Spleen (tissue), 11 donors: ENCODE data around the gene DIDO1. TPM values are rescaled to one million over a fixed set of nuclear protein-coding genes. Genes with fewer than 3 reads are reported as not detected.
"Not testable (repeated sequence)": the region's sequence is repeated elsewhere in the genome, so short reads cannot be mapped to it uniquely, and the experiment has no call there.

Source experiments
- DNase-seq: peaks from one replicate; pipeline ENCODE4 v3.0.0-alpha.2; 2020
- H3K27ac ChIP-seq, 8 donors: fragments of 200-600 bp; sonication (generic) in 7 of 8; 1 replicate in 4 of 8; 2 replicates in 4 of 8; pipeline versions ENCODE4 v1.5.0 to v1.8.0; 2016 to 2021; ENCODE audit warnings: inconsistent platforms in 4 of 8, mild to moderate bottlenecking in 4 of 8, moderate library complexity in 1 of 8
- H3K27me3 ChIP-seq, 7 donors: fragments of 200-600 bp; sonication (generic) in 6 of 7; replicated peaks in 1 of 7; 1 replicate in 4 of 7; 2 replicates in 3 of 7; pipeline versions ENCODE4 v1.5.0 to v1.8.0; 2016 to 2021; ENCODE audit warnings: inconsistent platforms in 3 of 7, mild to moderate bottlenecking in 1 of 7
- H3K36me3 ChIP-seq, 6 donors: fragments of 200-600 bp; sonication (generic) in 5 of 6; 1 replicate in 4 of 6; 2 replicates in 2 of 6; pipeline versions ENCODE4 v1.5.0 to v1.8.0; 2016 to 2021; ENCODE audit warnings: inconsistent platforms in 2 of 6
- H3K4me1 ChIP-seq, 6 donors: fragments of 200-600 bp; sonication (generic) in 5 of 6; 1 replicate in 3 of 6; 2 replicates in 3 of 6; pipeline versions ENCODE4 v1.5.0 to v1.8.0; 2016 to 2021; ENCODE audit warnings: inconsistent platforms in 3 of 6
- H3K4me3 ChIP-seq, 8 donors: fragments of 200-600 bp; sonication (generic) in 7 of 8; 1 replicate in 4 of 8; 2 replicates in 4 of 8; pipeline versions ENCODE4 v1.5.0 to v1.8.0; 2016 to 2021; ENCODE audit warnings: inconsistent platforms in 4 of 8, mild to moderate bottlenecking in 4 of 8, moderate library complexity in 2 of 8
- H3K9me3 ChIP-seq, 8 donors: fragments of 200-600 bp; sonication (generic) in 7 of 8; 1 replicate in 4 of 8; 2 replicates in 4 of 8; pipeline versions ENCODE4 v1.5.0 to v1.8.0; 2016 to 2021; ENCODE audit warnings: inconsistent platforms in 4 of 8
- POLR2A ChIP-seq, 3 donors: fragments of 450-650 bp; IDR thresholded peaks; one replicate each; pipeline ENCODE4 v1.5.1; 2017; ENCODE audit warnings: antibody characterized with exemption in 3 of 3, mild to moderate bottlenecking in 1 of 3
- POLR2AphosphoS5 ChIP-seq, 3 donors: sonication (generic); formaldehyde crosslinking; IDR thresholded peaks; one replicate each; pipeline ENCODE4 v1.5.1; 2017; ENCODE audit warnings: antibody characterized with exemption in 3 of 3
- whole genome bisulfite sequencing, 5 donors: extraction: QIAGEN DNeasy Blood & Tissue Kit in 3 of 5; methylation state at CpG; one replicate each; pipeline versions ENCODE4 v1.1.5 to v1.1.7; 2013 to 2018; 5-methylcytosine and 5-hydroxymethylcytosine counted together
- intact Hi-C: fragments of 100-400 bp; cut with DNase I; formaldehyde crosslinking; loops from one replicate; pipeline ENCODE4 v1.15.0; 2023; ENCODE audit warnings: low total_unique reads
- polyA plus RNA-seq, 3 donors: library from polyadenylated mRNA; stranded (reverse); fragments of 200-250 nt; gene quantifications; one replicate each; pipeline ENCODE4 v1.2.1, GENCODE V29; 2013
- total RNA-seq, 7 donors: library from RNA; depleted of rRNA in 3 of 7; stranded (reverse); fragments of >200 nt in 3 of 7; fragmentation: NEBNext Ultra II Directional in 4 of 7; extraction: Animal tissue kit (Norgen Biotek cat#: 25700) in 4 of 7; gene quantifications; one replicate each; pipeline versions ENCODE4 v1.1.0 to v1.2.1, GENCODE V29; 2016 to 2021
- TF ChIP-seq, protein P1 (sequence below), 11 experiments: fragments of 200-600 bp in 7 of 11; fragments of 450-650 bp in 4 of 11; sonication (generic) in 4 of 11; IDR thresholded peaks in 8 of 11; conservative IDR thresholded peaks in 3 of 11; 1 replicate in 7 of 11; 2 replicates in 4 of 11; pipeline versions ENCODE4 v1.4.0 to v1.8.0; 2016 to 2021; ENCODE audit warnings: antibody characterized with exemption in 11 of 11, inconsistent platforms in 4 of 11, mild to moderate bottlenecking in 1 of 11
- donor health status: healthy with polysubstance abuse.
- donor health status: DM: no; HTN: no; CAD: no; lungs with moderate emphysema.
- donor health status: DM: no; HTN: no; CAD: no.
- donor health status: Bipolar disorder and iron deficiency.
- donor health status: healthy.
- donor health status: DM: no; HTN: no; CAD: no.
- donor health status: DM: yes; HTN: yes; CAD: no.

Gene DIDO1
- total and polyA plus RNA-seq, 10 donors, result 17.4 to 79.6 (median 66.9) TPM

DNA sequence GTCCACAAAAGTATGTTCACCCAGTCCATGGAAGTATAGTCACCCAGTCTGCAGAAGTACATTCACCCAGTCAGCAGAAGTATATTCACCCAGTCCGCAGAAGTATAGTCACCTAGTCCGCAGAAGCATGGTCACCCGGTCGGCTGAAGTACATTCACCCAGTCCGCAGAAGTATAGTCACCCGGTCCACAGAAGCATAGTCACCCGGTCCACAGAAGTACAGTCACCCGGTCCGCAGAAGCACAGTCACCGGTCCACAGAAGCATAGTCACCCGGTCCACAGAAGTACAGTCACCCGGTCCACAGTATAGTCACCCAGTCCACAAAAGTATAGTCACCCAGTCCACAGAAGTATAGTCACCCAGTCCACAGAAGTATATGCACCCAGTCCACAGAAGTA is 73.5 kb downstream of the DIDO1 start:
- TF ChIP-seq POLR2AphosphoS5 (IDR thresholded peaks at IDR 0.05) (no peak), POLR2A (IDR thresholded peaks at IDR 0.05) (no peak)
- TF ChIP-seq, protein P1, sequence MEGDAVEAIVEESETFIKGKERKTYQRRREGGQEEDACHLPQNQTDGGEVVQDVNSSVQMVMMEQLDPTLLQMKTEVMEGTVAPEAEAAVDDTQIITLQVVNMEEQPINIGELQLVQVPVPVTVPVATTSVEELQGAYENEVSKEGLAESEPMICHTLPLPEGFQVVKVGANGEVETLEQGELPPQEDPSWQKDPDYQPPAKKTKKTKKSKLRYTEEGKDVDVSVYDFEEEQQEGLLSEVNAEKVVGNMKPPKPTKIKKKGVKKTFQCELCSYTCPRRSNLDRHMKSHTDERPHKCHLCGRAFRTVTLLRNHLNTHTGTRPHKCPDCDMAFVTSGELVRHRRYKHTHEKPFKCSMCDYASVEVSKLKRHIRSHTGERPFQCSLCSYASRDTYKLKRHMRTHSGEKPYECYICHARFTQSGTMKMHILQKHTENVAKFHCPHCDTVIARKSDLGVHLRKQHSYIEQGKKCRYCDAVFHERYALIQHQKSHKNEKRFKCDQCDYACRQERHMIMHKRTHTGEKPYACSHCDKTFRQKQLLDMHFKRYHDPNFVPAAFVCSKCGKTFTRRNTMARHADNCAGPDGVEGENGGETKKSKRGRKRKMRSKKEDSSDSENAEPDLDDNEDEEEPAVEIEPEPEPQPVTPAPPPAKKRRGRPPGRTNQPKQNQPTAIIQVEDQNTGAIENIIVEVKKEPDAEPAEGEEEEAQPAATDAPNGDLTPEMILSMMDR (IDR thresholded peaks at IDR 0.05 in 8 of 11, conservative IDR thresholded peaks at IDR 0.05 in 3 of 11), result no peak
- Histone ChIP-seq H3K9me3 (no peaks in the 10 kb centered on the region), H3K4me1 (no peaks in the 10 kb centered on the region), H3K4me3 (no peak overlapping the region), H3K36me3 (peaks cover 0 to 76% (median 18%) of the 10 kb centered on the region in 6 donors), H3K27me3 (no peaks in the 10 kb centered on the region), H3K27ac (no peak overlapping the region)
- DNase-seq, result no peak
- intact Hi-C loops, result no loop called here
- WGBS, 5 donors, result 91 to 98% (median 95%) methylated on average over 11 to 12 of the region's 12 CpGs

DNA sequence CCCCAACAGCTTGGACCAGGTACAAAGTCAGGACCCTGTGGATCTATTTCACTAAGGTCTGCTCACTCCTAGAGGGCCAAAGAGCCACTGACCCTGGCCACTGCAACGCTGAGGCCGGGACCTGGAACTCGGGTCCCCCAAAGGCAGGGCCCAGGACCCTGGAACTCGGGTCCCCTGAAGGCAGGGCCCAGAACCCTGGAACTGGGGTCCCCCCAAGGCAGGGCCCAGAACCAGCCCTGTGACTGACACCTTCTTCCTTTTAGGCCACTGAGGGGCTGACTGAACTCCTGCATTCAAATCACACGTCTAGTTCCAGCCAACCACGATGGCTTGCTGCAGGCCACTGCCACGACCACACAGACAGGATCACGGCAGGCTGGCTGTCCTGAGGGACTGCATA is 74.1 kb downstream of the DIDO1 start:
- intact Hi-C loops, result no loop called here
- H3K27ac ChIP-seq, result no peak overlapping the region
- TF ChIP-seq, protein P1 (IDR thresholded peaks at IDR 0.05 in 8 of 11, conservative IDR thresholded peaks at IDR 0.05 in 3 of 11), result no peak
- TF ChIP-seq POLR2A (IDR thresholded peaks at IDR 0.05) (no peak), POLR2AphosphoS5 (IDR thresholded peaks at IDR 0.05) (no peak)

DNA sequence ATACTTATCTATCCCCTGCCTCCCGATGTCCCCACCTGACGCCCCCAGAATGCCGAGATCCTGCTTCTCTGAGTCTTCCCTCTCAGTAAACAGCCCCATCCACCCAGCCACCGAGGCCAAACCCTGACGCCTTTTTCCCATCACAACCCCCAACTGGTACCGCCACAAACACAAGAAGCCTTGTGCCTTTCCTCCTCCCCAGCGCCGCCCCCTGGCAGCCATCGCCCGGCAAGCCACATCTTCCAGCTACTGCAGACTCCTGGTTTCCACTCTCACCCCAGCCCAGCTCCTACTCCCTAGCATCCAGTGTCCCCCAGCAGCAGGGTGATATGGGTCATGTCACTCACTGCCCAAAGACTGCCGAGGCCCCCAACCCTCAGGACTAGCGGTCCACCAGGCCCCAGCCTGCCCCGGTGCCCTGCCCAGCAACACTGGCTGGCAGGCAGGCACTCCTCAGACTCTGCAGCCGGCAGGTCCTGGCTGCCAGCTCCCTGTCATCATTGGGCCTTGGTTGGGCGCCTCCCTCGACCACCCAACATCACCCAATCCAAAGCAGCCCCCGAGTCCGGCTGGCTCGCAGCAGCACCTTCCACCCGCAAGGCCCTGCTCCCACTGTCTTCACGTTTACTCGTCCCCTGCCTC is 75.9 kb downstream of the DIDO1 start:
- H3K36me3 ChIP-seq, result peaks cover 0 to 71% (median 9%) of the 10 kb centered on the region in 6 donors
- DNase-seq, result no peak
- 91 to 96% (median 92%) methylated on average over 22 of the region's 22 CpGs for WGBS, 5 donors

More for the DNA sequence above, 74.1 kb downstream of the DIDO1 start:
- no peak overlapping the region for H3K4me3 ChIP-seq
- no peak for DNase-seq
- 79 to 92% (median 89%) methylated on average over 6 to 8 of the region's 8 CpGs for WGBS, 5 donors
- H3K27me3 ChIP-seq, result no peaks in the 10 kb centered on the region
- peaks cover 0 to 77% (median 15%) of the 10 kb centered on the region in 6 donors for H3K36me3 ChIP-seq
- no peaks in the 10 kb centered on the region for H3K9me3 ChIP-seq
- no peaks in the 10 kb centered on the region for H3K4me1 ChIP-seq

DNA sequence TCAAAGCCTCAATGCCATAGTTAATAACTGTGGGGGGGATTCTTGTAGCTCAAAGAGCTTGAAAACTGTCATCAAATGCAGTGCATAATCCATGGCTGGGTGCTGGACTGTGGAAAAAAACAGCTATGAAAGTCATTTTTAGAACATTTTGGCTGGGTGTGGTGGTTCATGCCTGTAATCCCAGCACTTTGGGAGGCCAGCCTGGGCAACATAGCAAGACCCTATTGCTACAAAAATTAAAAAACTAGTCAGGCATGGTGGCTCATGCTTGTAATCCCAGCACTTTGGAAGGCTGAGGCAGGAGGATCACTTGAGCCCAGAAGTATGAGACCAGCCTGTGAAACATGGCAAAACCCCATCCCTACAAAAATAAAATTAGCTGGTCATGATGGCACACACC is 76.9 kb downstream of the DIDO1 start:
- H3K27ac ChIP-seq, result no peak overlapping the region
- intact Hi-C loops, result no loop called here
- DNase-seq, result no peak
- peaks cover 0 to 66% (median 9%) of the 10 kb centered on the region in 6 donors for H3K36me3 ChIP-seq
- H3K4me3 ChIP-seq, result no peak overlapping the region
- no peaks in the 10 kb centered on the region for H3K9me3 ChIP-seq
- TF ChIP-seq POLR2AphosphoS5 (IDR thresholded peaks at IDR 0.05) (no peak), POLR2A (IDR thresholded peaks at IDR 0.05) (no peak)
- TF ChIP-seq, protein P1 (IDR thresholded peaks at IDR 0.05 in 8 of 11, conservative IDR thresholded peaks at IDR 0.05 in 3 of 11), result no peak
- no peaks in the 10 kb centered on the region for H3K4me1 ChIP-seq
- no peaks in the 10 kb centered on the region for H3K27me3 ChIP-seq

More for the DNA sequence above, 75.9 kb downstream of the DIDO1 start:
- H3K9me3 ChIP-seq, result no peaks in the 10 kb centered on the region
- TF ChIP-seq POLR2A (IDR thresholded peaks at IDR 0.05) (no peak), POLR2AphosphoS5 (IDR thresholded peaks at IDR 0.05) (no peak)
- TF ChIP-seq, protein P1 (IDR thresholded peaks at IDR 0.05 in 8 of 11, conservative IDR thresholded peaks at IDR 0.05 in 3 of 11), result no peak
- intact Hi-C loops, result no loop called here
- H3K4me3 ChIP-seq, result no peak overlapping the region
- no peaks in the 10 kb centered on the region for H3K27me3 ChIP-seq
- no peaks in the 10 kb centered on the region for H3K4me1 ChIP-seq
- H3K27ac ChIP-seq, result no peak overlapping the region

DNA sequence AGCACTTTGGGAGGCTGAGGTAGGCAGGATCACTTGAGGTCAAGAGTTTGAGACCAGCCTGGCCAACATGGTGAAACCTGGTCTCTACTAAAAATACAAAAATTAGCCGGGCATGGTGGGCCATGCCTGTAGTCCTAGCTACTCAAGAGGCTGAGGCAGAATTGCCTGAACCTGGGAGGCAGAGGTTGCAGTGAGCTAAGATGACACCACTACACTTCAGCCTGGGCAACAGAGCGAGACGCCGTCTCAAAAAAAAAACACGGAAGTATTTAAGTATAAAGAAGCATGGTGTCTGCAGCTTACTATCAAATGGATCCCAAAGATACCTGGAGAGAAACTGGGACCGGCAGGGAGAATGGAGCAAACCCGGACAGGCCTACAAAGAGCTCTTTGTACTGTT is 77.4 kb downstream of the DIDO1 start:
- H3K4me1 ChIP-seq, H3K27me3 ChIP-seq, H3K9me3 ChIP-seq, H3K27ac ChIP-seq, DNase-seq, H3K4me3 ChIP-seq, intact Hi-C loops: not testable (repeated sequence)
- H3K36me3 ChIP-seq, result peaks cover 0 to 61% (median 7%) of the 10 kb centered on the region in 6 donors
- WGBS, 5 donors, result 93 to 97% (median 94%) methylated on average over 7 of the region's 7 CpGs
